ENCODE measurements around the gene NDEL1.

The NDEL1 gene

GRCh38 chr17:8455665-8456209 is 20.1 kb downstream of the NDEL1 start:
- DNase-seq (ENCODE audit: low read depth): no peak

GRCh38 chr17:8458128-8458527 is 22.4 kb downstream of the NDEL1 start:
- DNase-seq (ENCODE audit: low read depth): no peak

DNA sequence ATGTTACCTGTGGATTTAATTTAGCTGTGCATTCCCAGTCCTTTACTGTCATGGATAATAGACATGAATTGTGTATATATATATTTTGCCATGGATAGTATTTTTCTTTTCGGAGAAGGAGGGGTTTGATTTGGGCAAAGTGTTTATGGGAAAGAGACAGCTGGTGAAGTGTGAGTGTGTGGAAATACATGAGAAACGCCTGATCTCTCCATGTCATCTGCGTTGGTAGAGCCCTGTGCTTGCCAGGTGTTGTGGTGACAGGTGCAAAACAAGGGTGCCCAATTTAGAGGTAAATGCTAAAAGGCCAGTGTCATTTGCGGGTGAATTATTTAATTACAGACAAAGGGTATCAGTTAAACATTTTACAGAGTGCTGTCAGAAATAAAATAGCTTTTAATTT is 23.4 kb downstream of the NDEL1 start:
- no peak for DNase-seq (ENCODE audit: low read depth)

GRCh38 chr17:8459831-8460230 is 24.1 kb downstream of the NDEL1 start:
- DNase-seq (ENCODE audit: low read depth): no peak

DNA sequence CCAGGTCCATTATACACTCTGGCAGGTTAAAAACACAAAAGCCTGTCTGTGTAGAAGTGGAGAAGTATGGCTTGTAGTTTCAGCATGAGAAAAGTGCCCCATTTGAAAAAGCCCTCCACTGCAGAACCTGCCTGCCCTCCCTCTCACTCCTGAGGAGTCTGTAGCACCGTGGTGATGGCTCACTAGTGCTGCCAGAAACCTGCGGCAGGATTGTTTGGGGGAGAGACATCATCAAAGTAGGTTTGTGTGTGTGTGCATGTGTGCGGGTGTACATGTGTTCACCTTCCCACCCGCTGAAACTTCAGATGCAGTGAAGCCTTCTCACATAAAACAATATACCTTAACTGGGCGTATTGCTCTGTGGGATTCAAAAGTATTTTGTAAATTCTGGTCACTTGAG is 26.9 kb downstream of the NDEL1 start:
- DNase-seq (ENCODE audit: low read depth): no peak

DNA sequence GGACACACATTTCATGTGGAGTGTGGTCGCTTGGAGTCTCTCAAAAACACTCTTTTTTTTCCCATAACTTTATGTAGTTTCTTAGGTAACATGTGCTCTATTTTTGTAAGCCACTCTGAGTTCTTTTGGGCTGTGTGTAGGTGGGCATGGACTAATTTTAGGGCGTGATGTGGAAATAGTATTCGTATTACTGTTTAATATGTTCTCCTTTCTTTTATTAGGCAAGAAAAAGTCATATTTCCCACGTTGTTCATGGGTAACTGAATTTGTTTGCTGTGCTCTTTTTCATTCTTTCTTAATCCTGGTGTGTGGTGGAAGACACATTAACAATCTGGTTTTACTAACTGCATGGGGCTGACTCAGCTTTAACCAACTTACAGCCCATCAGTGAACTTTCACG is 27.4 kb downstream of the NDEL1 start:
- DNase-seq (ENCODE audit: low read depth): no peak

DNA sequence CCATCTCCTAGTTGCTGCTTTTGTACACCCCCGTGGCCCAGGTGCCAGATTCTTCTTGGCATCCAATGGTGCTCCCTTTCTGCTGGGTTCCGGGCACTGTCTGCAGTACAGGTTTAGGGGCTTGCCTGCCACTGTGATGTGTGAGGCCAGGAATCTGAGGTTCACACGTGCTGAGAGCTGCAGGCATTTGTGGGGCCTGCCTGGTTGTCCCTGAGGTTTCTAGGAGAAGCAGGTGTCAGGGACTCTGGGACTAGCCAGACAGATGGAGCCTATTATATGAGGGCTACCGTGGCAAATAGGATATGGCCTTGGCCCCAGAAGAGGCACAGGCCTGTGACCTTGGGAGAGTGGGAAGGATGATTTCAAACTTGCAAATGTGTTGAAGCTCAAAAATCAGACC is 29.3 kb downstream of the NDEL1 start:
- DNase-seq (ENCODE audit: low read depth): no peak

- no peak for DNase-seq (ENCODE audit: low read depth)
Observed at GRCh38 chr17:8465356-8465755, 29.7 kb downstream of the NDEL1 start.

GRCh38 chr17:8465759-8466158 is 30.1 kb downstream of the NDEL1 start:
- DNase-seq (ENCODE audit: low read depth): no peak

DNA sequence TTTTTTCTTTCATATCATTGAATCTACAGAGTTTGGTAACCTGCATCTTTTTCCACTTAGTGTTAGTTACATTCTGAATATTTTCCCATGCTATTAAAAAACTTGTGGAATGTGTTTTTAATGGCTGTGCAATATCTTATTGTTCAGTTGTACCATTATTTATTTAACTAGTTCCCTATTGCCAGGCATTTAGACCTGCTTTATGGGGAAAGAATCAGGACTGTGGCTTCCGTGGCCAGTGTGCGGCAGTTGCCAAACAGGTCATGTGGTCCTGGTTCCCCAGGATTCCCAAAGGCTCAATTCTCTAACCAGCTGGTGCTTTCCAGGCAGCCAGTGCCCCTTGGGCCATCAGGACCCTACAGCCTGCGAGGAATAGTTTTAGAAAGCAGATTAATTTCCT is 30.8 kb downstream of the NDEL1 start:
- no peak for DNase-seq (ENCODE audit: low read depth)

GRCh38 chr17:8466873-8467272 is 31.2 kb downstream of the NDEL1 start:
- DNase-seq (ENCODE audit: low read depth): no peak

DNA sequence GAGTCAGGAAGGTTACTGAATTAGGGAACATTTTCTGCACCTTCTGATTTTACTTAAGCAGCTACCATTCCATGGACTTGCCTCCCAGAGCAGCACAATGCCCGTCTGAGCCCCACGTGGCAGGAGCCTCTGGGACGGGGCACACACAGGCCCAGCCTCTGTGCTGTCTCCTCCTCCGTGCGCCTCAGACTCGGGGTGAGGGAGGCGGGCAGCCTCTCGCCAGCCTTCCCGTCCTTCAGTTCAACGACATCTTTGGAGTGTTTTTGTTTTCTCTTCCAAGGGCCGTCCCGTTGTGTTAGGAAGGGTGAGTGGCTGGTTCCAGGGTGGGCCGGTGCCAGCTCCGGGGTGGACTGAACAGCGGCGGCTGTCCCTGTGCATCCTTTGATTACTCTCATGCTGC is 31.8 kb downstream of the NDEL1 start:
- DNase-seq (ENCODE audit: low read depth): no peak

- DNase-seq (ENCODE audit: low read depth): no peak
Observed at GRCh38 chr17:8468127-8468526, 32.4 kb downstream of the NDEL1 start.

- DNase-seq (ENCODE audit: low read depth): no peak
Observed at GRCh38 chr17:8468980-8469379, 33.3 kb downstream of the NDEL1 start.

GRCh38 chr17:8469964-8470363 is 34.3 kb downstream of the NDEL1 start:
- no peak for DNase-seq (ENCODE audit: low read depth)

DNA sequence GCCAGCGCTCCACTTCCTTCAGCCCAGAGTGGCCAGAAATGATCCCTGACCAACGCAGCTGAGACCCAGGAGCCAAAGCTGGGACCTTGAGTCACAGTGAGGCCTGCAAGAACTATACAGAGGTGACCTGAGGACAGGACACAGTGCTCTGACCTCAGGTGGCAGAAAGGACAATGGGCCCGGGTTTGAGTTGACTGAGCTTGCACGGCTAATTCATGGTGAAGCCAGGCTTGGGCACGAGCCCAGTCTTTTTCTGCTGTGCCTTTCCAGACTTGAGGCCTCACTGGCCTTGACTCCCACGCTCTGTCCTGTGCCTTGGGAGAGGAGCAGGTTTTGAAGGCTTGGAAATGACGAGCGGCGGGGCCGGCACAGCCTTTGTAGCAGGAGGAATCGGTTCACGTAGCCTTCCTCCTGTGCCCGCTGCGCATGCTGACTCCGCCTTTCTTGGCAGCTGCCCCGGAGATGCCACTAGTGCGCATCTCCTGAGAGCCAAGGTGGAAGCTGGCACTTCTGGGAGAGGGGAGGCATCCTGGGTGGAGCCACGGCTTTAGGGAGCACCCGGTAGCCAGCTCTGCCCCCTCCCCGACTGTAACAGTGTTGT is 34.9 kb downstream of the NDEL1 start:
- no peak for DNase-seq (ENCODE audit: low read depth)

DNA sequence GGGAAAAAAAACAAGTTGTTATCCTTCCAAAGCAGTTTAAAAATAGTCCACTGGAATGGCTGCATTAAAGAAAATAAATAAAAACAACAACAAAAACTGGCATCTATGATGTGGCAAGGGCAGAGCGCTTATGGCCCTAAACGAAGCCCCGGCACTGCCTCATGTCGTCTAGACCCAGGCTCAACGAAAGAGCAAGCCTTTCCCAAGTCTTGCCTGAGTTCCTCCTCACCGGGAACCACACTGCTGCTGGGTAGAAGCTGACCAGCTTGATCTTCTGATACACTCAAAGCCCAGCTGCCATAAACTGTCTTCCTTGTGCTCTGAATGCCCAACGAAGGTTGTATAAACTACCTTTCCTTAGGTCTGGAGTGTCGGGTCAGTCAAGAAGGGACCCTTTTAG is 37.0 kb downstream of the NDEL1 start:
- no peak for DNase-seq (ENCODE audit: low read depth)

DNA sequence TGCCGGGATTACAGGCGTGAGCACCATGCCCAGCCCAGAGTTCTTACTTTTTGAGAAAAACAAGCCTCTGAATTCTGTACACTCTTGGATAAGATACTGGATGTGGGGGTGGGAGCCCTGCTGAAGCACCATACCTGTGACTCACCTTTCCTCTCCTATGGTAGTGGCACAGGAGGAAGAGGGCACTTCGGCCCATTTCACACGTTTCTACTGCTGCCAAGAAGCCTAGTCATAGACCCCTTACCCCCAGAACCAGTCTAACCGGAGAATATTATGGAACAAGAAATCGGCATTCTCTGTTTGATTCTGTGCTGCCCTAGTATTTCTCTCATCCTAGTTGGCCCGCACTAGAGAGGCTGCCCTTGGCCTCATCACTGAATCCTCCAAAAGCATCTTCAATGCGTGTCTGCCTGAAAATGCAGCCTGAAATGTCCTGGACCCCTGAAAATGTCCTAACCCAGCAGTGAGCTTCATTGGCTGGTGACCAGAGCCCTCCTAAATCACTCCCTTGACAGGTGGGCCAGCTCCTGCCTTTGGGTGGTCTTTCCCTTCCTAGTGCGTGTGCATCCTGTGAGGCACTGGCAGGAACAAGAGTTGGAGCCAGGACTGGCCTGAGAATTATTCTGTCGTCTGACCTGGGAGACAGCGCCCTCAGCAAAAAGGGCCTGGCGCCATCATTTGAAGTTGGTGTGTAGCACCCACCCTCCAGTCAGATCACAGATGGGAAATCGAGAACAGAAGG is 37.9 kb downstream of the NDEL1 start:
- no peak for DNase-seq (ENCODE audit: low read depth)

- no peak for DNase-seq (ENCODE audit: low read depth)
Observed at GRCh38 chr17:8474826-8475225, 39.1 kb downstream of the NDEL1 start.

GRCh38 chr17:8475227-8475626 is 39.5 kb downstream of the NDEL1 start:
- no peak for DNase-seq (ENCODE audit: low read depth)

DNA sequence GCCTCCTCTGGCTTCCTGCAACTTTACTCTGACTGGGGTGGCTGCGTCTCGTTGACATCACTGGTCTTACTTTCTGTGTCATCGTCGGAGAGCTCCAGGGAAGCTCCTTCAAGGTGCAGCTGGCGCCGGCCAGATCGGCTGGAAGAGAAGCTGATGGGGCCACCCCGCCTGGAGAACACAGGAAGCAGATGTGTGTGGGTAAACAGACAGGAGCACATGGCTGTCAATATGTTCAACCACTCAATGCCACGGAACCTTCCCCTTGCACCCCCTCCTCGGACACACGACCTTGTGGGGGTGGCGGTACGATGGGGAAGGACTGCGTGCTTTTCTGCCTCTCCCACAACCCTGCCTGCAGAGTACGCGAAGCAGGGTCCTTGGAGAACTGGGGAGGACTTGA is 40.1 kb downstream of the NDEL1 start:
- DNase-seq (ENCODE audit: low read depth): no peak

GRCh38 chr17:8476741-8477140 is 41.1 kb downstream of the NDEL1 start:
- no peak for DNase-seq (ENCODE audit: low read depth)

DNA sequence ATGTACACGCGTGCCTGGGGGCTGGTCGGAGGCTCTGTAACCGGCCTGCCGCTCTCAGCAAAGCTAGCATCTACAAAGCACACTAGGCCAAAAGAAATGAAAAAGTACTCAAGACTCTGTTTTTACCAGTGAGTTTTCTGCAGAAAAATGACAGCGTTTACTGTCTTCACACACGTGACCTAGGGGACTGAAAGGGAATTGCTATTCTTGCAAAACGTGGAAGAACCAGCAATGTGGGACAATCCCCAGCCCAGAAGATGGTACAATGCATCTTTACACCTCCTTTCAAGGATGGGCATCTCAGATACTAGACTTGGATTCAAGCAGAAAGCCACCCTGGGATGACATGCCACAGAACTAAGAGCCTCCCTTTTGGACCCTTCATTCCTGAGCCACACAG is 41.5 kb downstream of the NDEL1 start:
- DNase-seq (ENCODE audit: low read depth): no peak
